CD4-positive, CD25-positive, alpha-beta regulatory T cell (primary cell): Measurements from ENCODE around the gene PIEZO2. TPM values are rescaled to one million over a fixed set of nuclear protein-coding genes. Genes with fewer than 3 reads are reported as not detected.

ENCODE experiments used
- ATAC-seq, 2 donors: fragments of 150-1000 bp; cut with Tn5 transposase; one replicate each; pipeline ENCODE4 v1.10.0; 2021; ENCODE audit warnings: low read depth in 2 of 2, moderate number of reproducible peaks in 2 of 2, moderate library complexity in 1 of 2
- DNase-seq, 3 donors: peaks; one replicate each; pipeline versions ENCODE4 v3.0.0 to v3.0.0-alpha.2; 2012 to 2022; ENCODE audit warnings: mixed read lengths in 1 of 3
- H3K27ac ChIP-seq: one replicate; pipeline ENCODE4 v1.7.0; 2013; ENCODE audit warnings: mild to moderate bottlenecking, low read length; ENCODE audit not compliant: insufficient read depth, poor library complexity, severe bottlenecking
- H3K27me3 ChIP-seq: one replicate; pipeline ENCODE4 v1.7.0; 2013; ENCODE audit warnings: low read length; ENCODE audit not compliant: control insufficient read depth, insufficient read depth
- H3K36me3 ChIP-seq: one replicate; pipeline ENCODE4 v1.7.0; 2013; ENCODE audit warnings: mild to moderate bottlenecking, low read length, moderate library complexity; ENCODE audit not compliant: control insufficient read depth, insufficient read depth
- H3K4me1 ChIP-seq: 2 replicates; pipeline ENCODE4 v1.7.0; 2013; ENCODE audit warnings: mild to moderate bottlenecking, low read length; ENCODE audit not compliant: insufficient read depth, control insufficient read depth, poor library complexity, severe bottlenecking
- H3K4me3 ChIP-seq: one replicate; pipeline ENCODE4 v1.7.0; 2013; ENCODE audit warnings: low read depth, mild to moderate bottlenecking, low read length, moderate library complexity
- H3K9me3 ChIP-seq, 2 experiments: 1 replicate in 1 of 2; 2 replicates in 1 of 2; pipeline ENCODE4 v1.7.0; 2013; ENCODE audit warnings: low read length in 2 of 2, mild to moderate bottlenecking in 1 of 2, moderate library complexity in 1 of 2; ENCODE audit not compliant: control insufficient read depth in 2 of 2
- H3K27ac Mint-ChIP-seq, 3 donors: one replicate each; pipeline ENCODE4 v1.8.0; 2020 to 2022; ENCODE audit warnings: mild to moderate bottlenecking in 3 of 3, mixed read lengths in 3 of 3, moderate library complexity in 2 of 3
- H3K27me3 Mint-ChIP-seq: one replicate; pipeline ENCODE4 v1.8.0; 2022; ENCODE audit warnings: mild to moderate bottlenecking, mixed read lengths
- H3K36me3 Mint-ChIP-seq: one replicate; pipeline ENCODE4 v1.8.0; 2020; ENCODE audit warnings: mixed read lengths
- H3K4me1 Mint-ChIP-seq, 4 donors: one replicate each; pipeline ENCODE4 v1.8.0; 2020 to 2022; ENCODE audit warnings: mixed read lengths in 4 of 4, mild to moderate bottlenecking in 1 of 4
- H3K4me3 Mint-ChIP-seq, 4 donors: one replicate each; pipeline ENCODE4 v1.8.0; 2020 to 2022; ENCODE audit warnings: mild to moderate bottlenecking in 4 of 4, mixed read lengths in 4 of 4, moderate library complexity in 3 of 4
- H3K9me3 Mint-ChIP-seq, 7 donors: one replicate each; pipeline ENCODE4 v1.8.0; 2020 to 2022; ENCODE audit warnings: mixed read lengths in 7 of 7, mild to moderate bottlenecking in 3 of 7, moderate library complexity in 2 of 7
- polyA plus RNA-seq, 4 donors: library from polyadenylated mRNA; unstranded; fragments of 300-500 nt; fragmentation: Illumina TruSeq; gene quantifications; one replicate each; pipeline ENCODE4 v1.2.3, GENCODE V29; 2021
- total RNA-seq: library from RNA; stranded (reverse); gene quantifications from one replicate; pipeline ENCODE4 v1.2.3, GENCODE V29; 2022

The PIEZO2 gene
- total and polyA plus RNA-seq, 5 donors from 2014 or later = not detected

GRCh38 chr18:10689236-10690034 lies 459.9 kb downstream of the PIEZO2 start:
- DNase-seq (no peak), ATAC-seq (no peak)
- Mint-ChIP-seq H3K36me3 (no peaks in the 10 kb centered on the region), H3K4me1 (no peaks in the 10 kb centered on the region), H3K27me3 (no peaks in the 10 kb centered on the region), H3K4me3 (no peak overlapping the region), H3K9me3 (peaks cover 0 to 5% (median 0%) of the 10 kb centered on the region in 7 donors), H3K27ac (no peak overlapping the region)
- no peak overlapping the region for H3K4me3 ChIP-seq
- H3K9me3 ChIP-seq = no peaks in the 10 kb centered on the region
- no peak overlapping the region for H3K27ac ChIP-seq
- no peaks in the 10 kb centered on the region for H3K4me1 ChIP-seq
- no peaks in the 10 kb centered on the region for H3K36me3 ChIP-seq
- no peaks in the 10 kb centered on the region for H3K27me3 ChIP-seq

GRCh38 chr18:10688766-10689165 lies 460.6 kb downstream of the PIEZO2 start:
- ATAC-seq (no peak), DNase-seq (no peak)
- Mint-ChIP-seq H3K9me3 (peaks cover 0 to 5% (median 0%) of the 10 kb centered on the region in 7 donors), H3K27ac (no peak overlapping the region), H3K4me3 (no peak overlapping the region), H3K4me1 (no peaks in the 10 kb centered on the region), H3K36me3 (no peaks in the 10 kb centered on the region), H3K27me3 (no peaks in the 10 kb centered on the region)
- Histone ChIP-seq H3K36me3 (no peaks in the 10 kb centered on the region), H3K27me3 (no peaks in the 10 kb centered on the region), H3K27ac (no peak overlapping the region), H3K4me3 (no peak overlapping the region), H3K4me1 (no peaks in the 10 kb centered on the region), H3K9me3 (no peaks in the 10 kb centered on the region)

- no peak for DNase-seq
- H3K4me3 Mint-ChIP-seq = no peak overlapping the region
These were observed 462.0 kb downstream of the PIEZO2 start for GRCh38 chr18:10687161-10687925.

GRCh38 chr18:10686308-10686707 lies 463.1 kb downstream of the PIEZO2 start:
- Histone ChIP-seq H3K4me1 (no peaks in the 10 kb centered on the region), H3K36me3 (no peaks in the 10 kb centered on the region), H3K4me3 (no peak overlapping the region), H3K27me3 (no peaks in the 10 kb centered on the region), H3K27ac (no peak overlapping the region), H3K9me3 (no peaks in the 10 kb centered on the region)
- Mint-ChIP-seq H3K4me1 (no peaks in the 10 kb centered on the region), H3K36me3 (no peaks in the 10 kb centered on the region), H3K27me3 (peaks cover 5% of the 10 kb centered on the region), H3K4me3 (no peak overlapping the region), H3K27ac (no peak overlapping the region), H3K9me3 (peaks cover 0 to 3% (median 0%) of the 10 kb centered on the region in 7 donors)
- DNase-seq (no peak), ATAC-seq (no peak)

More at GRCh38 chr18:10687161-10687925, 462.0 kb downstream of the PIEZO2 start:
- Mint-ChIP-seq H3K27ac (no peak overlapping the region), H3K27me3 (no peaks in the 10 kb centered on the region), H3K9me3 (peaks cover 0 to 3% (median 0%) of the 10 kb centered on the region in 7 donors), H3K4me1 (no peaks in the 10 kb centered on the region), H3K36me3 (no peaks in the 10 kb centered on the region)
- Histone ChIP-seq H3K9me3 (no peaks in the 10 kb centered on the region), H3K4me3 (no peak overlapping the region), H3K36me3 (no peaks in the 10 kb centered on the region), H3K27ac (no peak overlapping the region), H3K27me3 (no peaks in the 10 kb centered on the region), H3K4me1 (no peaks in the 10 kb centered on the region)
- ATAC-seq = no peak

- ATAC-seq = no peak
- Mint-ChIP-seq H3K4me1 (no peaks in the 10 kb centered on the region), H3K36me3 (no peaks in the 10 kb centered on the region), H3K9me3 (peaks cover 0 to 3% (median 0%) of the 10 kb centered on the region in 7 donors), H3K27me3 (peaks cover 5% of the 10 kb centered on the region), H3K4me3 (no peak overlapping the region), H3K27ac (no peak overlapping the region)
- no peaks in the 10 kb centered on the region for H3K4me1 ChIP-seq
- H3K36me3 ChIP-seq = no peaks in the 10 kb centered on the region
- no peaks in the 10 kb centered on the region for H3K27me3 ChIP-seq
- DNase-seq = no peak
- no peak overlapping the region for H3K27ac ChIP-seq
- no peak overlapping the region for H3K4me3 ChIP-seq
- H3K9me3 ChIP-seq = no peaks in the 10 kb centered on the region
These were observed 463.9 kb downstream of the PIEZO2 start for GRCh38 chr18:10685484-10685883.

GRCh38 chr18:10682368-10682714 lies 467.0 kb downstream of the PIEZO2 start:
- H3K27me3 Mint-ChIP-seq = peaks cover 5% of the 10 kb centered on the region
- H3K4me1 Mint-ChIP-seq = no peaks in the 10 kb centered on the region
- H3K4me1 ChIP-seq = no peaks in the 10 kb centered on the region
- H3K27ac ChIP-seq = no peak overlapping the region
- no peaks in the 10 kb centered on the region for H3K36me3 Mint-ChIP-seq
- H3K4me3 ChIP-seq = no peak overlapping the region
- H3K4me3 Mint-ChIP-seq = no peak overlapping the region
- H3K9me3 Mint-ChIP-seq = peaks cover 0 to 3% (median 0%) of the 10 kb centered on the region in 7 donors
- H3K36me3 ChIP-seq = no peaks in the 10 kb centered on the region
- H3K27ac Mint-ChIP-seq = no peak overlapping the region
- no peak for DNase-seq
- no peaks in the 10 kb centered on the region for H3K27me3 ChIP-seq
- no peak for ATAC-seq
- H3K9me3 ChIP-seq = no peaks in the 10 kb centered on the region

GRCh38 chr18:10681581-10682367 lies 467.6 kb downstream of the PIEZO2 start:
- H3K9me3 ChIP-seq = no peaks in the 10 kb centered on the region
- DNase-seq = no peak
- no peaks in the 10 kb centered on the region for H3K4me1 Mint-ChIP-seq
- H3K9me3 Mint-ChIP-seq = peaks cover 0 to 3% (median 0%) of the 10 kb centered on the region in 7 donors
- ATAC-seq = no peak
- no peaks in the 10 kb centered on the region for H3K36me3 Mint-ChIP-seq
- peaks cover 5% of the 10 kb centered on the region for H3K27me3 Mint-ChIP-seq
- no peaks in the 10 kb centered on the region for H3K36me3 ChIP-seq
- H3K27ac ChIP-seq = no peak overlapping the region
- no peak overlapping the region for H3K4me3 ChIP-seq
- no peak overlapping the region for H3K4me3 Mint-ChIP-seq
- no peaks in the 10 kb centered on the region for H3K27me3 ChIP-seq
- H3K27ac Mint-ChIP-seq = no peak overlapping the region
- H3K4me1 ChIP-seq = no peaks in the 10 kb centered on the region
